GM19240 (cell line): ENCODE data around the gene SCGB1D4.
A peak's percentile ranks its signal among the peaks of the same experiment; 100 is the strongest.
"Not testable (repeated sequence)": the region's sequence is repeated elsewhere in the genome, so short reads cannot be mapped to it uniquely, and the experiment has no call there.

Source experiments
- DNase-seq: peaks from one replicate; pipeline ENCODE4 v3.0.0; 2011; ENCODE audit warnings: low spot score; ENCODE audit not compliant: insufficient read length

Gene SCGB1D4, protein sequence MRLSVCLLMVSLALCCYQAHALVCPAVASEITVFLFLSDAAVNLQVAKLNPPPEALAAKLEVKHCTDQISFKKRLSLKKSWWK

GRCh38 chr11:62298975-62299374, at the start of gene SCGB1D4:
Gene SCGB1D4, minus strand, starts transcription at chr11:62299075. Its CDS starts 65 bp downstream, at chr11:62299010.
- no peak for DNase-seq

- no peak for DNase-seq
Measured at GRCh38 chr11:62345861-62346260, 47.0 kb upstream of the SCGB1D4 start.

DNA sequence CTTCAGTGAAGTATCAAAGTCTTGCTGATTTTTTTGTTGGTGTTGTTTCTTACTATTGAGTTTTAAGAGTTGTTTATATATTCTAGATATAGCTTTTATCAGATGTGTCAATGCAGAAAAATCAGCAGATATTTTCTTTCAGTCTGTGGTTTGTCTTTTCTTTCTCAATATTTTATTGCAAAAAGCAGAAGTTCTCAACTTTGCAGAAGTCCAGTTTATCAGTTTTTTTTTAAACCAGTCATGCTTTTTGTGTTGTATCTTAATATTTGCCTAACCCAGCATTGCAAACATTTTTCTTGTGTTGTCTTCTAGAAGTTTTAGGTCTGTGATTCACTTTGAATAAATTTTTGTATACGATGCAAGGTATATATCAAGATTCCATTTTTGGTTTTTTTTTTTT, 45.3 kb upstream of the SCGB1D4 start:
- DNase-seq, result no peak

- not testable (repeated sequence) for DNase-seq
Measured at GRCh38 chr11:62343646-62344190, 44.8 kb upstream of the SCGB1D4 start.

- no peak for DNase-seq
Measured at GRCh38 chr11:62341588-62341987, 42.7 kb upstream of the SCGB1D4 start.

- DNase-seq, result no peak
Measured at GRCh38 chr11:62340269-62340901, 41.5 kb upstream of the SCGB1D4 start.

DNA sequence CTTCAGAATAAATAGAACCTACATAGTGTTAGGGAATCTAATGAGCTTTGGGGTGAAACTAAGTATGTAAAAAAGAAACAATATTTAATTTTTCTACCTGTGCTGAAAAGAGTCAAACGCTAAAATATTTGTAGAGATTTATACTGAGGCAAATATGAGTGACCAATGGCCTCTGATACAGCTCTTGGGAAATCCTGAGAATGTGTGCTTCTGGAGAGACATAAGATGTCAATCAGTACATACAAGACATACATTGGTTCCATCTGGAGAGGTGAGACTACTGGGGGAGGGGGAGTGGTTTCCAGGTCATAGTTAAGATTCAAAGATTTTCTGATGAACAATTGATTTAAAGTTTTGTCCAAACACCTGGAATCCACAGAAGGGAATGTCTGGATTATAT, 39.3 kb upstream of the SCGB1D4 start:
- DNase-seq, result no peak

- DNase-seq, result peak; percentile 54
Measured at GRCh38 chr11:62337303-62338181, 38.7 kb upstream of the SCGB1D4 start, which contains the start of gene ASRGL1. Gene ASRGL1, plus strand, starts transcription at chr11:62337448. Its CDS starts 530 bp downstream, at chr11:62337978.

GRCh38 chr11:62336949-62337302, 38.1 kb upstream of the SCGB1D4 start:
- not testable (repeated sequence) for DNase-seq

GRCh38 chr11:62333768-62334167, 34.9 kb upstream of the SCGB1D4 start:
- no peak for DNase-seq

DNA sequence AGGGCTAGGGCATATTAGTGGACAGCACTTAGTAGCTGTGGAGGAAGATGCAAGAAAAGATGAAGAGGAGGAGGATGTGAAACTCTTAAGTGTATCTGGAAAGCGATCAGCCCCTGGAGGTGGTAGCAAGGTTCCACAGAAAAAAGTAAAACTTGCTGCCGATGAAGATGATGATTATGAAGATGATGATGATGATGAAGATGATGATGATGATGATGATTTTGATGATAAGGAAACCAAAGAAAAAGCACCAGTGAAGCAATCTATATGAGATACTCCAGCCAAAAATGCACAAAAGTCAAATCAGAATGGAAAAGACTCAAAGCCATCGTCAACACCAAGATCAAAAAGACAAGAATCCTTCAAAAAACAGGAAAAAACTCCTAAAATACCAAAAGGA, 32.4 kb upstream of the SCGB1D4 start:
- DNase-seq, result not testable (repeated sequence)

DNA sequence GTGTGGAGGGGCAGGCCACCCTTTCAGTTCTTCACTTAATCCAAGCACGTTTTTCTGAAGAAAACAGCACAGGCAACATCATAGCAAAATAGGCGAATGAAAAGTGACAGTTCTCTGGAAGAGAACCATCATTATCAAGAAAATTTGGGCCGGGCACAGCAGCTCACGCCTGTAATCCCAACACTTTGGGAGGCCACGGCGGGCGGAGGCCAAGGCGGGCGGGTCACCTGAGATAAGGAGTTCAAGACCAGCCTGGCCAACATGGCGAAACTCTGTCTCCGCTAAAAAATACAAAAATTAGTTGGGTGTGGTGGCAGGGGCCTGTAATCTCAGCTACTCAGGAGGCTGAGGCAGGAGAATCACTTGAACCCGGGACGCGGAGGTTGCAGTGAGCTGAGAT, 28.7 kb upstream of the SCGB1D4 start:
- DNase-seq, result not testable (repeated sequence)

GRCh38 chr11:62326719-62327118, 27.8 kb upstream of the SCGB1D4 start:
- not testable (repeated sequence) for DNase-seq

GRCh38 chr11:62325781-62326180, 26.9 kb upstream of the SCGB1D4 start:
- DNase-seq, result not testable (repeated sequence)

- DNase-seq, result peak; percentile 25
Measured at GRCh38 chr11:62324731-62325556, 26.1 kb upstream of the SCGB1D4 start.

- no peak for DNase-seq
Measured at GRCh38 chr11:62322524-62322923, 23.6 kb upstream of the SCGB1D4 start.

DNA sequence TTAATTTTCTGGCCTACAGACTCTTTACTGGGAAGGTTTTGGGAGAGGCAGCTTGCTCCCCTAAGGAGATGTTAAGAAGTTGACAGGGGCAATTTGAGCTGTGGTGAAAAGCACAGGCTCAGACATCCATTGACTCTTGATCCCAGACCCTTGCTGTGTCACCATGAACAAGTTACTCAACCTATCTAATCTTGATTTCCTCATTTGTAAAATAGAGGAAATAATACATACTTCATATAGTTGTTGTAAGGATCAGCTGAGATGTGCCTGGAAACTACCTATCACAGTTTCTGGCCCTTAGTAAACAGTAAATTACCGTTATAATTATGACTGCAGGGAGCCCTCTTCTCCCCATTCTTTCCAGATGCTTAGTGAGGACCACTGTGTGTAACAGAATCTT, 16.6 kb upstream of the SCGB1D4 start:
- no peak for DNase-seq

DNA sequence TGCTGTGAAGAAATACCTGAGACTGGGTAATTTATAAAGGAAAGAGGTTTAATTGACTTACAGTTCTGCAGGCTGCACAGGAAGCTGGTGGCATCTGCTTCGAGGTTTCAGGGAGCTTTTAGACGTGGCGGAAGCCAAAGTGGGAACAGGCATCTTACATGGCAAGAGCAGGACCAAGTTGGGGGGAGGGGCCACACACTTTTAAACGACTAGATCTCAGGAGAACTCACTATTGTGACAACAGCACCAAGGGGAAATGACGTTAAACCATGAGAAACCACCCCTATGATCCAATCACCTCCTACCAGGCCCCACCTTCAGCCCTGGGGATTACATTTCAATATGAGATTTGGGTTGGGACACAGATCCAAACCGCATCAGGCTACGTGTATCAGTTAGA, 11.1 kb upstream of the SCGB1D4 start:
- no peak for DNase-seq

DNA sequence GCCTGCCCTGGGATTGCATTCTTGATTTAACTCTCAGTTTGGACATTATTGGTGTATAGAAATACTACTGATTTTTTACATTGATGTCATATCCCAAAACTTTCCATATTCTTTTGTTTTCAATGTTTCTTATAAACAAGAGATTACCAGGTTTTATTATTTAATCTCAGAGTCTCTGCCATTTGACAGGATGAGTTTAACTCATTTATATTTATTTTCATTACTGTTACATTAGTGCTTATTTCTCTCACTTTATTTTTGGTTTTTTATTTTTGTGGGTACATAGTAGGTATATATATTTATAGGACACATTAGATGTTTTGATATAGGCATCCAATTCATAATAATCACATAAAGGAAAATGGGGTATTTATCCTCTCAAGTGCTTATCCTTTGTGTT, 9.1 kb upstream of the SCGB1D4 start:
- no peak for DNase-seq

DNA sequence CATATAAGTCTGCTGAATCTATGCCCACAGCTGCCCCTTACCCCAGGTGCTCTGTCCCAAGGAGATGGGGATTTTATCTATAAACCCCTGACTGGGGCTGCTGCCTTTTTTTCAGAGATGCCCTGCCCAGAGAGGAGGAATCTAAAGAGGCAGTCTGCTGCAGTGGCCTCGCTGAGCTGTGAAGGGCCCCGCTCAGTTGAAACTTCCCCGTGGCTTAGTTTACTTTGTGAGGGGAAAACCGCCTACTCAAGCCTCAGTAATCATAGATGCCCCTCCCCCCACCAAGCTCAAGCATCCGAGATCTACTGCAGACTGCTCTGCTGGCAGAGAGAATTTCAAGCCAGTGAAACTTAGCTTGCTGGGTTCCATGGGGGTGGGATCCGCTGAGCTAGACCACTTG, 7.4 kb upstream of the SCGB1D4 start:
- no peak for DNase-seq

DNA sequence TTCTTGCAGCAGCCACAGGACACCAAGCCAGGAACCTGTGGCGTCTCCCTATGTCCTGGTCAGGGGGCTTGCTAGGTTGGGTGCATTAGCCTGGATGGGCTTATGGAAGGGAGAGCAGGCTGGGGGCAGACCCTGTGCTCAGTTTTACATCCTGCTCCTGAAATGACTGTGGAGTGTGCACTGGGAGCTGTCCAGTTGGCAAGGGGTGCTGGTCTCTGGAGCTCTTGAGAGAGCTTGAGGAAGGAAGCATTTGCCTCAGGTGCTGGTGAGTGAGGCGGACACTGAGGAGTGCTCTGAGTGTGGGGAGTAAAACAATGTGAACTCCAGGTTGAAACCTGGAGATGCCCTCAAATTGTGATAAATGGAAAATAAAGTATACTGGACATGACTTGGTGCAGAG, 3.4 kb downstream of the SCGB1D4 start:
- no peak for DNase-seq
